Karpas-422 (cell line): Measurements from ENCODE around the gene CHST11. TPM values are rescaled to one million over a fixed set of nuclear protein-coding genes. Genes with fewer than 3 reads are reported as not detected.

Experiments used
- DNase-seq: peaks from one replicate; pipeline ENCODE4 v3.0.0-alpha.2; 2015
- H2AFZ ChIP-seq: fragments of 200-600 bp; sonication (generic); 2 replicates; pipeline ENCODE4 v1.6.1; 2014; ENCODE audit warnings: antibody characterized with exemption, low read length, mixed read lengths
- H3K27ac ChIP-seq: fragments of 200-600 bp; sonication (generic); 2 replicates; pipeline ENCODE4 v1.5.1; 2014; ENCODE audit warnings: mild to moderate bottlenecking, low read length, moderate library complexity
- H3K27me3 ChIP-seq: fragments of 200-600 bp; sonication (generic); 2 replicates; pipeline ENCODE4 v1.6.1; 2014; ENCODE audit warnings: low read length, mixed read lengths
- H3K36me3 ChIP-seq: fragments of 200-600 bp; sonication (generic); 2 replicates; pipeline ENCODE4 v1.6.1; 2014; ENCODE audit warnings: low read length, mixed read lengths; ENCODE audit not compliant: insufficient read depth
- H3K4me1 ChIP-seq: fragments of 200-600 bp; sonication (generic); 2 replicates; pipeline ENCODE4 v1.6.1; 2014; ENCODE audit warnings: mild to moderate bottlenecking, low read length, mixed read lengths
- H3K4me2 ChIP-seq: fragments of 200-600 bp; sonication (generic); 2 replicates; pipeline ENCODE4 v1.6.1; 2014; ENCODE audit warnings: low read length, low read depth, mild to moderate bottlenecking; ENCODE audit not compliant: poor library complexity, severe bottlenecking
- H3K4me3 ChIP-seq: fragments of 200-600 bp; sonication (generic); 2 replicates; pipeline ENCODE4 v1.5.1; 2014; ENCODE audit warnings: mild to moderate bottlenecking, antibody characterized with exemption, low read length, mixed read lengths
- H3K79me2 ChIP-seq: fragments of 200-600 bp; sonication (generic); 2 replicates; pipeline ENCODE4 v1.6.1; 2014; ENCODE audit warnings: mild to moderate bottlenecking, low read length, mixed read lengths
- H3K9ac ChIP-seq: fragments of 200-600 bp; sonication (generic); 2 replicates; pipeline ENCODE4 v1.6.0; 2014; ENCODE audit warnings: low read length
- H3K9me2 ChIP-seq: fragments of 200-600 bp; sonication (generic), shearing (Covaris generic); replicated peaks from 2 replicates; pipeline ENCODE4 v1.6.0; 2014; ENCODE audit warnings: mild to moderate bottlenecking, low read length, moderate library complexity; ENCODE audit not compliant: insufficient read depth
- H3K9me3 ChIP-seq: fragments of 300-700, 200-600 bp; sonication (generic); 2 replicates; pipeline ENCODE4 v1.6.1; 2014; ENCODE audit warnings: low read length, mixed read lengths
- H4K20me1 ChIP-seq: fragments of 200-600 bp; sonication (generic); 2 replicates; pipeline ENCODE4 v1.6.1; 2014; ENCODE audit warnings: mild to moderate bottlenecking, antibody characterized with exemption, low read length, low read depth; ENCODE audit not compliant: insufficient read depth
- total RNA-seq: library from RNA; depleted of rRNA; stranded (reverse); fragments of >200 nt; shearing (Covaris generic); gene quantifications from 2 replicates; pipeline ENCODE4 v1.2.3, GENCODE V29; 2014; ENCODE audit warnings: low replicate concordance

The CHST11 gene
- total RNA-seq, 1 experiment from 2014 or later: not detected

GRCh38 chr12:104699489-104700190, 242.9 kb downstream of the CHST11 start:
- Histone ChIP-seq H4K20me1 (no peaks in the 10 kb centered on the region), H3K9me3 (no peaks in the 10 kb centered on the region), H3K9me2 (no peaks in the 10 kb centered on the region), H3K79me2 (no peaks in the 10 kb centered on the region), H3K36me3 (no peaks in the 10 kb centered on the region), H3K4me3 (no peak overlapping the region), H3K9ac (no peak overlapping the region), H3K4me1 (no peaks in the 10 kb centered on the region), H2AFZ (no peak overlapping the region), H3K27ac (no peak overlapping the region), H3K27me3 (no peaks in the 10 kb centered on the region), H3K4me2 (no peak overlapping the region)
- DNase-seq: no peak

- no peak overlapping the region for H2AFZ ChIP-seq
- no peak for DNase-seq
- no peaks in the 10 kb centered on the region for H3K27me3 ChIP-seq
- H3K4me2 ChIP-seq: no peak overlapping the region
- no peaks in the 10 kb centered on the region for H3K9me3 ChIP-seq
- no peak overlapping the region for H3K27ac ChIP-seq
- H3K79me2 ChIP-seq: no peaks in the 10 kb centered on the region
- H3K9ac ChIP-seq: no peak overlapping the region
- no peaks in the 10 kb centered on the region for H3K9me2 ChIP-seq
- H3K4me1 ChIP-seq: no peaks in the 10 kb centered on the region
- no peak overlapping the region for H3K4me3 ChIP-seq
- no peaks in the 10 kb centered on the region for H3K36me3 ChIP-seq
- H4K20me1 ChIP-seq: no peaks in the 10 kb centered on the region
Measured at GRCh38 chr12:104700324-104700723, 243.6 kb downstream of the CHST11 start.

DNA sequence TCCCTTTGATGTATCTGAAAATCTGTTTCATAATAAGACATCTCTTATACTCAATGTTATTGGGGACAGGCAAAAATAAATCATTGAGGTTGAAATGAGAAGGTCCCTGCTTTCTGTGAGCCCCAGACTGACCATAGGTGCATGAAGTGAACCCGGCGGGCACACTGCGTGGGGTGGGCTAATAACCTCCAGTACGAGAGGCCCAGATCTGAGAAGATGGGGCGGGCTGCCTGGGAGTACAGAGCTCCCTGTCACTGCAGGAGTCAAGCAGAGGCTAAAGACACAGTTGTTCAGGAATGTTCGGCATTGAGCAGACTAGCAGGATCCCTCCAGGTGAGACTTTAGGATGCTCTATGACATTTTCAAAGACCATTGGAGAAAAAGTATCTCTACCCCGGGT, 244.6 kb downstream of the CHST11 start:
- DNase-seq: no peak
- Histone ChIP-seq H3K4me2 (no peak overlapping the region), H3K9me2 (no peaks in the 10 kb centered on the region), H3K9ac (no peak overlapping the region), H4K20me1 (no peaks in the 10 kb centered on the region), H3K4me3 (no peak overlapping the region), H3K4me1 (no peaks in the 10 kb centered on the region), H3K27me3 (no peaks in the 10 kb centered on the region), H2AFZ (no peak overlapping the region), H3K79me2 (no peaks in the 10 kb centered on the region), H3K27ac (no peak overlapping the region), H3K36me3 (no peaks in the 10 kb centered on the region), H3K9me3 (no peaks in the 10 kb centered on the region)

- Histone ChIP-seq H3K4me2 (no peak overlapping the region), H3K79me2 (no peaks in the 10 kb centered on the region), H4K20me1 (no peaks in the 10 kb centered on the region)
Measured at GRCh38 chr12:104701756-104702155, 245.0 kb downstream of the CHST11 start.

GRCh38 chr12:104702565-104703139, 245.9 kb downstream of the CHST11 start:
- Histone ChIP-seq H3K9ac (no peak overlapping the region), H3K9me2 (no peaks in the 10 kb centered on the region), H2AFZ (no peak overlapping the region), H3K4me1 (no peaks in the 10 kb centered on the region), H3K27ac (no peak overlapping the region), H3K79me2 (no peaks in the 10 kb centered on the region), H3K9me3 (no peaks in the 10 kb centered on the region), H4K20me1 (no peaks in the 10 kb centered on the region), H3K36me3 (no peaks in the 10 kb centered on the region), H3K4me2 (no peak overlapping the region), H3K27me3 (no peaks in the 10 kb centered on the region), H3K4me3 (no peak overlapping the region)
- no peak for DNase-seq

More at GRCh38 chr12:104701756-104702155, 245.0 kb downstream of the CHST11 start:
- Histone ChIP-seq H3K4me1 (no peaks in the 10 kb centered on the region), H3K27me3 (no peaks in the 10 kb centered on the region), H3K9ac (no peak overlapping the region), H2AFZ (no peak overlapping the region), H3K36me3 (no peaks in the 10 kb centered on the region), H3K9me3 (no peaks in the 10 kb centered on the region), H3K4me3 (no peak overlapping the region), H3K27ac (no peak overlapping the region), H3K9me2 (no peaks in the 10 kb centered on the region)
- no peak for DNase-seq

DNA sequence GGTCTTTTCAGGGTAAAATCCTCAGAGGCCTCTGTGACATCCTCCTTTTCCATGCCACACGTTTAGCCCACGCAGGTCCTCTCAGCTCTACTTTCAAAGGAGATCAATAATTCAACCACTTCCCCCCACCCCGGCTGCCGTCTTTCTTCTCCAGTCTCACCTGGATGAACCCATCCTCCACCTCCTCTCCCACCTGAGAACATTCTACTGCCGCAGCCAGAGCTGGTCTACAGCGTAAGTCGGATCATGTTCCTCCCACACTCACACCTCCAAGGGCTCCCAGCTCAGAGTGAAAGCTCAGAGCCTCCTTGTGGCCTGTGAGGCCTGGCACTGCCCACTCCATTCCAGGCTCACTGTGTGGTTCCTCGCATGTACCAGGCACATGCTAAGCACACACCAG, 246.6 kb downstream of the CHST11 start:
- Histone ChIP-seq H3K27ac (no peak overlapping the region), H3K27me3 (no peaks in the 10 kb centered on the region), H3K9ac (no peak overlapping the region), H2AFZ (no peak overlapping the region), H3K4me2 (no peak overlapping the region), H3K4me3 (no peak overlapping the region), H3K4me1 (no peaks in the 10 kb centered on the region), H3K9me3 (no peaks in the 10 kb centered on the region), H3K36me3 (no peaks in the 10 kb centered on the region), H3K9me2 (no peaks in the 10 kb centered on the region), H3K79me2 (no peaks in the 10 kb centered on the region), H4K20me1 (no peaks in the 10 kb centered on the region)
- no peak for DNase-seq

- Histone ChIP-seq H3K4me3 (no peak overlapping the region), H3K27ac (no peak overlapping the region), H2AFZ (no peak overlapping the region), H3K9me2 (no peaks in the 10 kb centered on the region), H4K20me1 (no peaks in the 10 kb centered on the region), H3K9ac (no peak overlapping the region), H3K36me3 (no peaks in the 10 kb centered on the region), H3K4me2 (no peak overlapping the region), H3K4me1 (no peaks in the 10 kb centered on the region), H3K9me3 (no peaks in the 10 kb centered on the region), H3K79me2 (no peaks in the 10 kb centered on the region), H3K27me3 (no peaks in the 10 kb centered on the region)
- no peak for DNase-seq
Measured at GRCh38 chr12:104704224-104704779, 247.6 kb downstream of the CHST11 start.

GRCh38 chr12:104707194-104707593, 250.4 kb downstream of the CHST11 start:
- Histone ChIP-seq H3K9ac (no peak overlapping the region), H3K4me3 (no peak overlapping the region), H2AFZ (no peak overlapping the region), H3K9me3 (no peaks in the 10 kb centered on the region), H3K4me2 (no peak overlapping the region), H3K27ac (no peak overlapping the region), H3K4me1 (no peaks in the 10 kb centered on the region), H3K27me3 (no peaks in the 10 kb centered on the region), H4K20me1 (no peaks in the 10 kb centered on the region), H3K9me2 (no peaks in the 10 kb centered on the region), H3K79me2 (no peaks in the 10 kb centered on the region), H3K36me3 (no peaks in the 10 kb centered on the region)
- no peak for DNase-seq
